ENCODE measurements around the gene EZH1.
"Not testable (repeated sequence)": the region's sequence is repeated elsewhere in the genome, so short reads cannot be mapped to it uniquely, and the experiment has no call there.

The EZH1 gene

GRCh38 chr17:42743595-42744282, 1.1 kb downstream of the EZH1 start:
- H3K27ac ChIP-seq (ENCODE audit: low read depth, low read length), result no peak overlapping the region
- no peaks in the 10 kb centered on the region for H3K36me3 ChIP-seq (ENCODE audit: control insufficient read depth in 1 of 2, insufficient read depth in 2 of 2, low read length in 2 of 2)
- no peak overlapping the region for H4K12ac ChIP-seq (ENCODE audit: low read depth, low read length)
- H3K27me3 ChIP-seq (ENCODE audit: insufficient read depth, low read length), result no peaks in the 10 kb centered on the region
- peaks cover 1% of the 10 kb centered on the region for H3K79me2 ChIP-seq (ENCODE audit: control insufficient read depth, insufficient read depth, low read length, poor library complexity)
- H2BK12ac ChIP-seq (ENCODE audit: low read length), result no peak overlapping the region
- peak overlapping the region; percentile 94 for H3K4me2 ChIP-seq (ENCODE audit: low read length)
- peak overlapping the region; percentile 74 for H2AFZ ChIP-seq (ENCODE audit: insufficient read depth, low read length, poor library complexity)
- H3K18ac ChIP-seq (ENCODE audit: low read length), result peak overlapping the region; percentile 15
- peaks cover 0 to 5% of the 10 kb centered on the region in 2 experiments for H3K4me1 ChIP-seq (ENCODE audit: control insufficient read depth in 1 of 2, insufficient read depth in 2 of 2, low read length in 2 of 2)
- H3K14ac ChIP-seq (ENCODE audit: low read length), result no peak overlapping the region
- no peak overlapping the region for H2AK5ac ChIP-seq (ENCODE audit: low read length)
- WGBS (ENCODE audit: extremely low coverage, insufficient coverage, insufficient read length), result no CpG with 5 or more reads among the region's 10 CpGs
- no peak overlapping the region for H3K4me3 ChIP-seq (ENCODE audit: low read depth, low read length)
- H3K9me3 ChIP-seq (ENCODE audit: insufficient read depth, low read depth, low read length), result peaks cover 2% of the 10 kb centered on the region
- H3K4ac ChIP-seq (ENCODE audit: low read depth, low read length), result peak overlapping the region; percentile 50
- peak overlapping the region; percentile 22 for H4K8ac ChIP-seq (ENCODE audit: low read depth, low read length)
- no peak overlapping the region for H3K9ac ChIP-seq (ENCODE audit: low read length)
- DNase-seq, result no peak
- H3K23ac ChIP-seq (ENCODE audit: low read length), result no peak overlapping the region
- H2BK120ac ChIP-seq (ENCODE audit: insufficient read depth, low read length, poor library complexity), result no peak overlapping the region
- H2BK5ac ChIP-seq (ENCODE audit: low read depth, low read length, poor library complexity), result no peak overlapping the region
- H3K79me1 ChIP-seq (ENCODE audit: low read length), result peaks cover 10% of the 10 kb centered on the region
- H4K91ac ChIP-seq (ENCODE audit: low read depth, low read length), result peak overlapping the region; percentile 41

DNA sequence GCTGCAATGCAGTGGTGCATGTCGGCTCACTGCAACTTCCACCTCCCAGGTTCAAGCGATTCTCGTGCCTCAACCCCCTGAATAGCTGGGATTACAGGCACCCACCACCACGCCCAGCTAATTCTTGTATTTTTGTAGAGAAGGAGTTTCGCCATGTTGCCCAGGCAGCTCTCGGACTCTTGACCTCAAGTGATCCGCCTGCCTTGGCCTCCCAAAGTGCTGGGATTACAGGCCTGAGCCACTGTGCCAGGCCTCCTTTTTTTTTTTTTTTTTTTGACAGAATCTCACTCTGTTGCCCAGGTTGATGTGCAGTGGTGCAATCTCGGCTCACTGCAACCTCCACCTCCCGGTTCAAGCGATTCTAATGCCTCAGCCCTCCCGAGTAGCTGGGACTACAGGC, 1.9 kb downstream of the EZH1 start:
- H2BK12ac ChIP-seq (ENCODE audit: low read length); H3K4ac ChIP-seq (ENCODE audit: low read depth, low read length); H3K4me3 ChIP-seq (ENCODE audit: low read depth, low read length); H3K4me2 ChIP-seq (ENCODE audit: low read length); H3K14ac ChIP-seq (ENCODE audit: low read length); H3K79me2 ChIP-seq (ENCODE audit: control insufficient read depth, insufficient read depth, low read length, poor library complexity); H3K23ac ChIP-seq (ENCODE audit: low read length); H2AK5ac ChIP-seq (ENCODE audit: low read length); H2BK5ac ChIP-seq (ENCODE audit: low read depth, low read length, poor library complexity); DNase-seq; H3K9ac ChIP-seq (ENCODE audit: low read length); H2BK120ac ChIP-seq (ENCODE audit: insufficient read depth, low read length, poor library complexity); H2AFZ ChIP-seq (ENCODE audit: insufficient read depth, low read length, poor library complexity); H3K79me1 ChIP-seq (ENCODE audit: low read length); H4K91ac ChIP-seq (ENCODE audit: low read depth, low read length); H3K18ac ChIP-seq (ENCODE audit: low read length); H4K12ac ChIP-seq (ENCODE audit: low read depth, low read length); H3K36me3 ChIP-seq (ENCODE audit: control insufficient read depth in 1 of 2, insufficient read depth in 2 of 2, low read length in 2 of 2); H3K27ac ChIP-seq (ENCODE audit: low read depth, low read length); H3K4me1 ChIP-seq (ENCODE audit: control insufficient read depth in 1 of 2, insufficient read depth in 2 of 2, low read length in 2 of 2); H3K27me3 ChIP-seq (ENCODE audit: insufficient read depth, low read length); H3K9me3 ChIP-seq (ENCODE audit: insufficient read depth, low read depth, low read length); H4K8ac ChIP-seq (ENCODE audit: low read depth, low read length): not testable (repeated sequence)
- WGBS (ENCODE audit: extremely low coverage, insufficient coverage, insufficient read length), result no CpG with 5 or more reads among the region's 11 CpGs

- Histone ChIP-seq H2AK5ac (ENCODE audit: low read length) (no peak overlapping the region), H3K23ac (ENCODE audit: low read length) (no peak overlapping the region), H4K12ac (ENCODE audit: low read depth, low read length) (no peak overlapping the region), H3K4me2 (ENCODE audit: low read length) (no peak overlapping the region), H4K8ac (ENCODE audit: low read depth, low read length) (no peak overlapping the region), H3K79me2 (ENCODE audit: control insufficient read depth, insufficient read depth, low read length, poor library complexity) (peaks cover 1% of the 10 kb centered on the region), H4K91ac (ENCODE audit: low read depth, low read length) (no peak overlapping the region), H2BK120ac (ENCODE audit: insufficient read depth, low read length, poor library complexity) (no peak overlapping the region), H3K9ac (ENCODE audit: low read length) (no peak overlapping the region), H3K27ac (ENCODE audit: low read depth, low read length) (no peak overlapping the region), H3K79me1 (ENCODE audit: low read length) (peaks cover 10% of the 10 kb centered on the region), H3K4me3 (ENCODE audit: low read depth, low read length) (no peak overlapping the region), H3K9me3 (ENCODE audit: insufficient read depth, low read depth, low read length) (peaks cover 2% of the 10 kb centered on the region), H3K18ac (ENCODE audit: low read length) (no peak overlapping the region), H3K4me1 (ENCODE audit: control insufficient read depth in 1 of 2, insufficient read depth in 2 of 2, low read length in 2 of 2) (peaks cover 0 to 5% of the 10 kb centered on the region in 2 experiments), H3K27me3 (ENCODE audit: insufficient read depth, low read length) (no peaks in the 10 kb centered on the region), H3K36me3 (ENCODE audit: control insufficient read depth in 1 of 2, insufficient read depth in 2 of 2, low read length in 2 of 2) (no peaks in the 10 kb centered on the region), H2BK5ac (ENCODE audit: low read depth, low read length, poor library complexity) (no peak overlapping the region), H3K14ac (ENCODE audit: low read length) (no peak overlapping the region), H2AFZ (ENCODE audit: insufficient read depth, low read length, poor library complexity) (no peak overlapping the region), H2BK12ac (ENCODE audit: low read length) (no peak overlapping the region), H3K4ac (ENCODE audit: low read depth, low read length) (no peak overlapping the region)
- WGBS (ENCODE audit: extremely low coverage, insufficient coverage, insufficient read length), result no CpG with 5 or more reads among the region's 1 CpG
- DNase-seq, result no peak
Measured at GRCh38 chr17:42740699-42741098, 4.1 kb downstream of the EZH1 start.

DNA sequence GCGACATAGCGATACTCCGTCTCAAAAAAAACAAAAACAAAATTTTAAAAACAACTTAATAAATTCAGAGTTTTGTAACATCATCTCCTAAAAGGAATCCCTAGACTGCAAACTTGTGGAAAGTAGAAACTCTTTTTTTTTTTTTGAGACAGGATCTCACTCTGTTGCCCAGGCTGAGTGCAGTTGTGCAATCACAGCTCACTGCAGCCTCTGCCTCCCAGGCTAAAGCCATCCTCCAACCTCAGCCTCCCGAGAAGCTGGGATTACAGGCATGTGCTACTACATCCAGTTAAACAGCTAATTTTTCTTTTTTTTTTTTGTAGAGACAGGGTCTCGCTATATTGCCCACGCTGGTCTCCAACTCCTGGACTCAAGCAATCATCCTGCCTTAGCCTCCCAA, 19.7 kb downstream of the EZH1 start:
- Histone ChIP-seq H3K9me3 (ENCODE audit: insufficient read depth, low read depth, low read length) (no peaks in the 10 kb centered on the region), H3K4ac (ENCODE audit: low read depth, low read length) (no peak overlapping the region), H2AK5ac (ENCODE audit: low read length) (no peak overlapping the region), H2BK5ac (ENCODE audit: low read depth, low read length, poor library complexity) (no peak overlapping the region), H4K12ac (ENCODE audit: low read depth, low read length) (no peak overlapping the region), H4K8ac (ENCODE audit: low read depth, low read length) (no peak overlapping the region), H2BK120ac (ENCODE audit: insufficient read depth, low read length, poor library complexity) (no peak overlapping the region), H3K14ac (ENCODE audit: low read length) (no peak overlapping the region), H3K9ac (ENCODE audit: low read length) (no peak overlapping the region), H3K27me3 (ENCODE audit: insufficient read depth, low read length) (no peaks in the 10 kb centered on the region), H3K23ac (ENCODE audit: low read length) (no peak overlapping the region), H2BK12ac (ENCODE audit: low read length) (no peak overlapping the region), H3K4me1 (ENCODE audit: control insufficient read depth in 1 of 2, insufficient read depth in 2 of 2, low read length in 2 of 2) (no peaks in the 10 kb centered on the region), H3K27ac (ENCODE audit: low read depth, low read length) (no peak overlapping the region), H2AFZ (ENCODE audit: insufficient read depth, low read length, poor library complexity) (no peak overlapping the region), H3K18ac (ENCODE audit: low read length) (no peak overlapping the region), H3K4me2 (ENCODE audit: low read length) (no peak overlapping the region), H3K4me3 (ENCODE audit: low read depth, low read length) (no peak overlapping the region), H4K91ac (ENCODE audit: low read depth, low read length) (no peak overlapping the region), H3K79me2 (ENCODE audit: control insufficient read depth, insufficient read depth, low read length, poor library complexity) (no peaks in the 10 kb centered on the region), H3K36me3 (ENCODE audit: control insufficient read depth in 1 of 2, insufficient read depth in 2 of 2, low read length in 2 of 2) (peaks cover 12 to 16% of the 10 kb centered on the region in 2 experiments), H3K79me1 (ENCODE audit: low read length) (no peaks in the 10 kb centered on the region)
- no CpG with 5 or more reads among the region's 6 CpGs for WGBS (ENCODE audit: extremely low coverage, insufficient coverage, insufficient read length)
- DNase-seq, result no peak

Data from trophoblast cell (in vitro differentiated cells and primary cell).